Endometrial microvascular endothelial cells (primary cell): ENCODE results near the gene FADS6. TPM values are rescaled to one million over a fixed set of nuclear protein-coding genes. Genes with fewer than 3 reads are reported as not detected.

Experiments
- in situ Hi-C: cut with HindIII; loops from 2 replicates; pipeline ENCODE4 v1.10.0; 2017; ENCODE audit warnings: low sequenced_read_pairs, low pct_unique_long_range_greater_than_20kb; ENCODE audit errors: inconsistent ontology term
- total RNA-seq: library from RNA; depleted of rRNA; stranded (reverse); fragments of >200 nt; gene quantifications from one replicate; pipeline ENCODE4 v1.2.3, GENCODE V29; 2015; ENCODE audit errors: inconsistent ontology term

The FADS6 gene
- total RNA-seq, 1 donor from 2014 or later = not detected

- in situ Hi-C loops = no loop called here
These were observed 50.7 kb downstream of the FADS6 start for GRCh38 chr17:74842599-74843351.

- in situ Hi-C loops = no loop called here
These were observed 51.3 kb downstream of the FADS6 start for GRCh38 chr17:74842146-74842598.

- in situ Hi-C loops = no loop called here
These were observed 52.3 kb downstream of the FADS6 start for GRCh38 chr17:74840989-74841666.

DNA sequence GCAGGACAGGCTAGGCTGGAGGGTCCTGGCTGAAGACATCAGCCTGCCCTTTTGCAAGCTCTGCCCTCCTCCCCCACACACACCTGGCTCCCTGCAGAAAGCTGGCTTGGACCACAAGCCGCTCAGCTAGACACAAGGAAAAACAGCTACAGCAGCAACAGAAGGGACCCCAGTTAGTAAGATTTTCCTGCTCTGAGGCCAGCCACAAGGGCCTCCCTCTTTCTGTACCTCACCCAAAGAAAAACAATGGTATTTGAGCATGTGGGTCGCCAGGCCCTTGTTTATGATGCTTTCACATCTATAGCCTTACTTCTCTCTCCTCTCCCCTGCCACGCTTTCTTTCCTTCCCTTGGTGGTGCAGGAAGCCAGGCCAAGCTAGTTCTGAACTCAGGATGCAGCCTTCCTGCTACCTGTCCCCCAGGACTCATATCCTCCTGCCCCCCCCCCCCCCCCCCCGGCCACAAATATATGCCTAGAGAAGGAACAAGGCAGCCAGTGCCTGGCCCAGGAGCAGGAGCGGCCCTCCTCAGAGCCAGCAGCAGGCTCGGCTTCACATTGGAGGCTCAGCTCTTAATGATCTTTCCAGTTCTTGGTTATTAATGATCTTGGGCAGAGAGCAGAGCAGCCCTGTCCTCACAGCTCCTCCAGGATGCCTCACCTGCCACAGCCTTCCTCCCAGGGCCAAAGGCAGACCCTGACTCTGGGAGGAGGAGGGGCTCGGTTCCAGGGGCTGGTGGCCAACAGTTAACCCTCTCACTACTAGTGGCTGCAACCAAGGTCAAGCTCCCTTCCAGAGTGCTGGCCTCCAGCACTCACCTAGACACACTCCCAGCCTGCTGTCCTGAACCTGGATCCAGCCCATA is 53.2 kb downstream of the FADS6 start:
- in situ Hi-C loops = no loop called here

DNA sequence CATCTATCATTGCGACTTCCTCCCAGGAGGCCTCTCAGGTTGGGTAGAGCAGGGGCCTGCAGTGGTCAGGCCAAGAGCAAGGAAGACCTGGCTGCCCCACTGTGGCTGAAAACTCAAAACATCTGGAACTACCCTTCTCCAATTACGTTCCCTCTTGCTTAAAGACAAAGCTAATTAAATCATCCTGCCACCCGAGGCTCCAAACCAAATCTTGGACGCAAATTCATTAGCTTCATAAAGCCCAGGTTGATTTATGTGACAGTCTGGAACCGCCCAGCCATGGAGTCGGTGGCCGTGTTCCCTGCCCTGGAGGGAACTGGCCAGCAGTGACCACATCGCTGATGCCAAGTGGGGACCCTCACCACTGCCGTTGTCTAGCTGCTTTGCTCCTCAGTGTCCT is 55.2 kb downstream of the FADS6 start:
- in situ Hi-C loops = no loop called here

GRCh38 chr17:74836691-74837467 is 56.6 kb downstream of the FADS6 start:
- in situ Hi-C loops = no loop called here

DNA sequence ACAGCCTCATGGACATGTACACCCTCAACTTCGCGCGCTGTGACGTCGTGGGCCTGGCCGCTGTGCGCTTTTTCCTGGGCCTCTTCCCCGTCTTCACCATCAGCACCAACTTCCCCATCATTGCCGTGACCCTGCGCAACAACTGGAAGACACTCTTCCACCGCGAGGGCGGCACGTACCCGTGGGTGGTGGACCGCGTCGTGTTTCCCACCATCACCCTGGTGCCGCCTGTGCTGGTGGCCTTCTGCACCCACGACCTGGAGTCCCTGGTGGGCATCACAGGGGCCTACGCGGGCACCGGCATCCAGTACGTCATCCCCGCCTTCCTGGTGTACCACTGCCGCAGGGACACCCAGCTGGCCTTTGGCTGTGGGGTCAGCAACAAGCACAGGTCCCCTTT is 57.2 kb downstream of the FADS6 start:
- in situ Hi-C loops = no loop called here

DNA sequence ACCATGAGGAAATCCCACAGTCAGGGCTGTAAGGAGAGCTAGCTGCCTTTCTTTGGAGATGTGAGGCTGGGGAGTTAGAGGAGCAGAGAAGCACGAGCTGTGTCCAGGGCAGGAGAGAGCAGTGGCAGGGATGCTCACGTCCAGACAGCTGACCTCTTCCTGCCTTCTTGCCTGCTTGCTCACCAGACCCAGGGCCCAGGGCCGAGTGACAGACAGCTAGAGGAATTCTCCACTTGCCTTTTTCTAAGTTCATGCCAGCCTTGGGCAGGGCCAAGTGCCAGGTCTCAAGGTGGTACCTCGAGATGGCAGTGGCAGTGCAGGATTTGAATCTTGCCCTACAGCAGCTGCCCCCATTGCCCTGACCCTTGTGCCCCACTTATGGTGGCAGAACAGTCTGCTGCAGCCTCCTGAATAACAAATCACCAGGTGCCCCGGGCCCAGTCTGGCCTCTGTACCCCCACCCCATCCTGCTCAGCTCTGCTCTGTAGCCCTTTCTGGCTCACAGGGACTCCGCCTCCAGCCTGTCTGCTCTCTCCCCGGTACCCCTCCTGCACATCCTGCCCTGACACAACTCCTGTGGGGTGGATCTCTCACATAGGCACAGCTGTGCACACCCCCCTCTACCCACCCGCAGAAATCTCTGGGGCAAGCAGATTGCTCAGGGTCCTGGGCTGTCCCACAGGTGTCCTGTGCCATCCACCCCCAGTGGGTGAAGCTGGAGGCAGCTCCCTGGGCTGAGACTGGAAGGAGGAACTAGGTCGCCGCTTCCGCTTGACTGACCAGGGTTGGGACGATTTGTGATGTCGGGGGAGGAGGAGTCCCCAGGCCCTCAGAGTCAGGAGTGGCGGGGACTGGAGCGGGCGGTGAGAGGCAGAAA is 59.7 kb downstream of the FADS6 start:
- in situ Hi-C loops = no loop called here

DNA sequence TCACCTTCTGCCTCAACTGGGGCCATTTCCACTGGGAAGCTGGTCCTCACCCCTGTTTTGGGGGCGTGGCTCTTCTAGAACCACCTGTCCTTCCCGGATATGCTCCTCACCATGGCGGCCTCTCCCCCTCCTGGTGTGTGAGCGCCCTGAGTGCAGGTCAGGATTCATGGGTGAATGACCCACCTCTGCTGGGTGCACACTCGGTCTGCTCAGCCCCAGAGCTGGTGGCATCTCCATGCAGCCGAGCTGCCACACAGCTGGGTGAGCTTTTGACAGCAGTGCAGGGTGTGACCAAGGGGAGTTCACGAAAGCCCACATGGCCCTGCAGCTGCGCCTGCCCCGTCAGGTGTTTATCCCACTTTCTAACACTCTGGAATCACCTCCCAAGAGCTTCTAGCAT is 61.0 kb downstream of the FADS6 start:
- in situ Hi-C loops = no loop called here

- in situ Hi-C loops = no loop called here
These were observed 61.8 kb downstream of the FADS6 start for GRCh38 chr17:74831444-74832146.

DNA sequence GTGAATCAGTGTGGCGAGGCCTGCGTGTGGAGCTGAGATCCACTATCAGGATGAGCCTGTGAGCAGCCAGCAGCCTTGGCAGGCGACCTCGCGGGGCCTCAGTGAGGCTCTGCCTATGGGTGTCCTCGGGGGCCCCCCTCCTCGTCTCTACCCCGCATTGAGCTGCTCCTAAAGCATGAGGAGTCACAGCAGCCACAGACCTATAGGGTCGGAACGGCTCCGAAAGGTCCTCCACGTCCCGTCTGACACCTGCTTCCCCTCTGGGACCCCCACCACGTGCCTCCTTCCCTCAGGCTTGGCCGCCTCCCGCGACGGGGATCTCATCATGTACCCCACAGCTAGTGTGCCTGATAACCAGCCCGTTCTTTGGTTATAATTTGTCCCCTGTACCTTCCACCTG is 62.6 kb downstream of the FADS6 start:
- in situ Hi-C loops = no loop called here

DNA sequence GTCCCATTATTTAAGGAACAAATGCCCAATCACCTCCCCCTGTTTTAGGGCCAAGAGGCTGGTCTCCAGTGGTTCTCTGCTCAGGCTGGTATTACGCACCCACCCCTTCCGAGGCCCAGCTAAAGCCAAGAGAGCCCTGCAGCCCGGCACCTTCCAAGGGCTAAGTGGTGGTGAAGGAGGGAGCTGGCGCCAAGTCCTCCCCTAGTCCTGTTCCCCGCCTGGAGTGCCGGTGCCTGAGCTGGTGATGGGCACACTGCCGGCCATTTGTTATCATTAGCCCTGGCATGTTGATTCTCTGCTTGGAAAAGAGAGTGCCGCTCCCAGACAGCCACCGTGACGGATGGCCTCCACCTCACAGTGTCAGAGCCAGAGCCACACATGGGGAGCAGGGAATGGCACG is 65.6 kb downstream of the FADS6 start:
- in situ Hi-C loops = no loop called here

Other genes with a start within 250 kb of the FADS6 start
- not detected for gene CD300LF, start 180.7 kb downstream of the FADS6 start, total RNA-seq
- not detected for gene RAB37, start 156.4 kb downstream of the FADS6 start, total RNA-seq
- 23.1 TPM for gene NHERF1, start 145.0 kb downstream of the FADS6 start, total RNA-seq
- gene NAT9, start 117.3 kb downstream of the FADS6 start, total RNA-seq = 24.6 TPM
- gene GRIN2C, start 33.7 kb downstream of the FADS6 start, total RNA-seq = not detected
- gene FDXR, start 20.6 kb downstream of the FADS6 start, total RNA-seq = 73.7 TPM
- not detected for gene USH1G, start 29.6 kb upstream of the FADS6 start, total RNA-seq
- not detected for gene OTOP2, start 30.6 kb upstream of the FADS6 start, total RNA-seq
- not detected for gene OTOP3, start 42.3 kb upstream of the FADS6 start, total RNA-seq
- gene HID1, start 79.1 kb upstream of the FADS6 start, total RNA-seq = 5.2 TPM
- gene CDR2L, start 94.0 kb upstream of the FADS6 start, total RNA-seq = 15.1 TPM
- 57.1 TPM for gene MRPL58, start 119.0 kb upstream of the FADS6 start, total RNA-seq
- gene ATP5PD, start 153.3 kb upstream of the FADS6 start, total RNA-seq = 296 TPM
- 21.4 TPM for gene KCTD2, start 153.6 kb upstream of the FADS6 start, total RNA-seq
- 4.3 TPM for gene SLC16A5, start 194.3 kb upstream of the FADS6 start, total RNA-seq
- gene ARMC7, start 216.3 kb upstream of the FADS6 start, total RNA-seq = 4.2 TPM
- 47.2 TPM for gene NT5C, start 238.1 kb upstream of the FADS6 start, total RNA-seq